Mucosa of stomach (tissue), 1 donor: ENCODE measurements around the gene LRFN4.
A peak's percentile ranks its signal among the peaks of the same experiment; 100 is the strongest.

Experiments
- H3K27me3 ChIP-seq: one replicate; pipeline ENCODE4 v1.7.0; 2013; ENCODE audit warnings: mild to moderate bottlenecking, low read length; ENCODE audit not compliant: control insufficient read depth, insufficient read depth
- H3K36me3 ChIP-seq: one replicate; pipeline ENCODE4 v1.7.0; 2013; ENCODE audit warnings: low read length; ENCODE audit not compliant: control insufficient read depth, insufficient read depth
- H3K4me1 ChIP-seq: one replicate; pipeline ENCODE4 v1.7.0; 2013; ENCODE audit warnings: mild to moderate bottlenecking, low read length; ENCODE audit not compliant: control insufficient read depth, insufficient read depth
- H3K4me3 ChIP-seq: one replicate; pipeline ENCODE4 v1.7.0; 2013; ENCODE audit warnings: low read length
- H3K9ac ChIP-seq: one replicate; pipeline ENCODE4 v1.7.0; 2013; ENCODE audit warnings: mild to moderate bottlenecking, low read length, moderate library complexity
- H3K9me3 ChIP-seq: one replicate; pipeline ENCODE4 v1.7.0; 2013; ENCODE audit warnings: mild to moderate bottlenecking, low read length, moderate library complexity; ENCODE audit not compliant: control insufficient read depth
- donor health status: Pancreatic carcinoma.

LRFN4 gene

DNA sequence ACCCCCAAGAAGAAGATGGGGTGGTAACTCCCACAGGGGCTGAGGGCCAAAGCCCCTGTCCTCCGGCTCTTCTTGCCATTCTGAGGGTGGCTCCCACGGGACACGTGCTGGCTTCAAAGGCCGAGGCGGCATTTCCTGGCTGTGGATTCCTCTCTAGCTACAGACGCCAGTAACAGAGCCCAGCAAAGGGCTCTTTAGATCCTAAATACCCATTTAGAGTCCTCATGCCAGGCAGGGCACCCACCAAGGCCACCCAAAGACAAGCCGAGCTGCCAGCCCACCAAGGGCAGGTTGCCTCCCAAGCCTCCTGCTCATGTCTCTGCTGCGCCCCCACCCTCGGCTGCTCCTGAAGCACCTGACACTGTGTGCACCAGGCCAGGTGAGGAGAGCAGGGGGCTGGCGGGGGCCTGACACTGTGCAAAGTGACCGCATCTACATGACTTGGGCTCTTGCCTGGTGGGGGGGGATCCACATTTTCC is 5.7 kb downstream of the LRFN4 start:
- Histone ChIP-seq H3K4me1 (peaks cover 8% of the 10 kb centered on the region), H3K9ac (no peak overlapping the region), H3K4me3 (no peak overlapping the region), H3K27me3 (no peaks in the 10 kb centered on the region), H3K36me3 (no peaks in the 10 kb centered on the region), H3K9me3 (no peaks in the 10 kb centered on the region)

DNA sequence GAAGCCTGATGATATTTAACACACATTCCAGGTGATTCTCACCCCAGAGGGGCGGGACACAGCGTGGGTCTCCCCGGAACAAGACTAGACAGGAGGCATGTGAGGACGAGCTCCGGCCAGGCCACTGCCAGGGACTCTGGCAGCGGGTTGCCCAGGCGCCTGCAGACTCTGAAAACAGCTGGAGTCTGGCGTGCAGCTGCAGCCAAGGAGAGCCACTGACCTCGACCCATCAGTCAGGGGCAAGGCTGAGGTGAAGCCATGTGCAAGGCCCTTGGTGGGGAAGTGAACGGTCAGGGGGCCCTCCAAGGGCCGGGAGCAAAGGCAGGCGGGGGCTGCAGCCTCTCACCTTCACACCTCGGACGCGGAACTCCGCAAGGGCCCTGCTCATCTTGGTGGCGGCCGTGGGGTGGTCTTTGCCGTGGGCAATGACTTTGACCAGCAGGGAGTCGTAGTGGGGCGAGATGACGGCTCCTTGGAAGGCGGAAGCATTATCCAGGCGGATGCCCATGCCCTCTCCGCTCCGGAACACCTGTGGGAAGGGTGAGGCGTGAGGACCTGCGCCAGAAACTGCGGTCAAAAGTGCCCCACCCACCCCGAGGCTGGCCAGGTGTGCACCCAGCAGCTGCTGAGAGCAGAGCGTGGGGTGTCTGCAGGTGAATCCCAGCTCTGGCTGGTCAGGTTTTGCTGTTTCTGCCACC is 6.7 kb downstream of the LRFN4 start:
- Histone ChIP-seq H3K36me3 (no peaks in the 10 kb centered on the region), H3K9ac (no peak overlapping the region), H3K9me3 (no peaks in the 10 kb centered on the region), H3K4me1 (peaks cover 8% of the 10 kb centered on the region), H3K4me3 (no peak overlapping the region), H3K27me3 (no peaks in the 10 kb centered on the region)

- Histone ChIP-seq H3K4me3 (no peak overlapping the region), H3K27me3 (no peaks in the 10 kb centered on the region), H3K9me3 (no peaks in the 10 kb centered on the region), H3K36me3 (no peaks in the 10 kb centered on the region), H3K9ac (no peak overlapping the region), H3K4me1 (peaks cover 12% of the 10 kb centered on the region)
These were observed 7.5 kb downstream of the LRFN4 start for GRCh38 chr11:66864172-66864901.

- no peaks in the 10 kb centered on the region for H3K9me3 ChIP-seq
- H3K27me3 ChIP-seq = no peaks in the 10 kb centered on the region
- no peaks in the 10 kb centered on the region for H3K36me3 ChIP-seq
- no peak overlapping the region for H3K4me3 ChIP-seq
- peaks cover 8% of the 10 kb centered on the region for H3K4me1 ChIP-seq
- no peak overlapping the region for H3K9ac ChIP-seq
These were observed 8.2 kb downstream of the LRFN4 start for GRCh38 chr11:66864924-66865697.

GRCh38 chr11:66866007-66866406 is 9.1 kb downstream of the LRFN4 start:
- Histone ChIP-seq H3K4me3 (no peak overlapping the region), H3K27me3 (no peaks in the 10 kb centered on the region), H3K4me1 (peaks cover 8% of the 10 kb centered on the region), H3K9ac (no peak overlapping the region), H3K36me3 (no peaks in the 10 kb centered on the region), H3K9me3 (no peaks in the 10 kb centered on the region)

DNA sequence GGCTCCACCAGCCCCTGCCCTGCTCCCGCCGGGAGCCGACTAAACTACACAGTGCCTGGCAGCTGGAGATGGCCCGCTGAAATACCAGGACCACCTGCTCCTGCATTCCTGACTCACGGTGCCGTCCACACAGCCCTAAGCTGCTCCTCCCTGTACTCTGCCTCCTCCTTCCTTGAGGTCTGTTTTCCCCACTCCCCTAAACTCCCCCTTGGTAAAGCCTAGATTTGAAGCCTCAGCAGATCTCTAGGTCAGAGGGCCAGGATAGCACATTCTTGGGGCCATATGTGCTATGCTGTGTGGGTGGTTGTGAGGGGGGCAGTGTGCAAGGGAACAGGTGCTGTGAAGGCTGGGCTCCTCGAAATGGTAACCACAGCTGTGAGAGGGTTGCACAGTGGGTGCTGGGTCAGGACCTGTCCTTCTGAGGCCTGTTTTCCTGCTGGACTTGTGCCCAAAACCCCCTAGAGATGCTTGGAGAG is 9.7 kb downstream of the LRFN4 start:
- H3K9ac ChIP-seq = no peak overlapping the region
- no peak overlapping the region for H3K4me3 ChIP-seq
- H3K4me1 ChIP-seq = peaks cover 8% of the 10 kb centered on the region
- H3K36me3 ChIP-seq = no peaks in the 10 kb centered on the region
- no peaks in the 10 kb centered on the region for H3K9me3 ChIP-seq
- no peaks in the 10 kb centered on the region for H3K27me3 ChIP-seq

- Histone ChIP-seq H3K4me3 (no peak overlapping the region), H3K4me1 (peaks cover 8% of the 10 kb centered on the region), H3K9me3 (no peaks in the 10 kb centered on the region), H3K9ac (no peak overlapping the region), H3K36me3 (no peaks in the 10 kb centered on the region), H3K27me3 (no peaks in the 10 kb centered on the region)
These were observed 10.7 kb downstream of the LRFN4 start for GRCh38 chr11:66867425-66868040.

DNA sequence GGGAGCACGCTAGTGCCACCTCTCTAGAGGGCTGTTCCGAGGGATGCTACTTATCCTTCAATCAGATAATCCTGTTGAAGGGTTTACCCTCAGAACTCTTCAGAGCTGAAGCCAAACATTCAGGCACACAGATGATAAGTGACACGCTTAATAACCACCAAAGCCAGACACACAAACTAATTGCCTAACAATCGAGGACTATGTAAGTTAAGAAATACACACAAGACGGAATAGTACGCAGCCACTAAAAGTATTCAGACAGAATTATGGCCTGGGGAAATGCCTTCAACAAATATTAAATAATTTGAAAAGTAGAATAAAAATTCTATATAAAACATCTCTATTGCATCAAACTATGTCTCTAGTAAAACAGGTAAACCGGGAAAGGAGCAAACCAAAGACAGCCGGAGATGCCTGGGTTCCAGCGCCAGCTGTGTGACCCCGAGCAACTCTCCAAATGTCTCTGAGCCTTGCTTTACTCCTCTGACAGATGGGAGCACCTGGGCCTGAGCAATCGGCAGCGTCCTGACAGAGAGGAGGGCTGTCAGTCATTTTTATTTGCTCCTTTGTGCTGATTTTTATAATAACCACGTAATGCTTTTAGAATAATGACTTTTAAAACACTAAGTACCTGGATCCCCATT is 11.3 kb downstream of the LRFN4 start:
- peaks cover 8% of the 10 kb centered on the region for H3K4me1 ChIP-seq
- no peak overlapping the region for H3K4me3 ChIP-seq
- H3K36me3 ChIP-seq = no peaks in the 10 kb centered on the region
- no peaks in the 10 kb centered on the region for H3K27me3 ChIP-seq
- H3K9me3 ChIP-seq = no peaks in the 10 kb centered on the region
- no peak overlapping the region for H3K9ac ChIP-seq

- Histone ChIP-seq H3K27me3 (no peaks in the 10 kb centered on the region), H3K9ac (peak overlapping the region; percentile 43), H3K4me3 (no peak overlapping the region), H3K9me3 (no peaks in the 10 kb centered on the region), H3K4me1 (peaks cover 8% of the 10 kb centered on the region), H3K36me3 (no peaks in the 10 kb centered on the region)
These were observed 12.1 kb downstream of the LRFN4 start for GRCh38 chr11:66868726-66869566.

GRCh38 chr11:66869567-66869870 is 12.7 kb downstream of the LRFN4 start:
- H3K27me3 ChIP-seq = no peaks in the 10 kb centered on the region
- no peak overlapping the region for H3K9ac ChIP-seq
- no peak overlapping the region for H3K4me3 ChIP-seq
- no peaks in the 10 kb centered on the region for H3K36me3 ChIP-seq
- H3K4me1 ChIP-seq = peaks cover 4% of the 10 kb centered on the region
- no peaks in the 10 kb centered on the region for H3K9me3 ChIP-seq

- no peaks in the 10 kb centered on the region for H3K27me3 ChIP-seq
- no peaks in the 10 kb centered on the region for H3K36me3 ChIP-seq
- no peaks in the 10 kb centered on the region for H3K9me3 ChIP-seq
These were observed 13.3 kb downstream of the LRFN4 start for GRCh38 chr11:66870131-66870530.

More at GRCh38 chr11:66870131-66870530, 13.3 kb downstream of the LRFN4 start:
- Histone ChIP-seq H3K4me1 (peaks cover 4% of the 10 kb centered on the region), H3K9ac (no peak overlapping the region), H3K4me3 (no peak overlapping the region)
